DND-41 (cell line): ENCODE measurements around the gene CCDC192.

Experiments
- CTCF ChIP-seq: IDR thresholded peaks from 2 replicates; pipeline ENCODE4 v1.5.1; 2012; ENCODE audit warnings: borderline replicate concordance, low read length, moderate library complexity, mild to moderate bottlenecking; ENCODE audit not compliant: poor library complexity, severe bottlenecking; ENCODE audit errors: extremely low read depth
- EZH2 ChIP-seq: IDR thresholded peaks from 3 replicates; pipeline ENCODE4 v1.6.1; 2012; ENCODE audit warnings: borderline replicate concordance, low read depth, mild to moderate bottlenecking, moderate library complexity, low read length, inconsistent platforms; ENCODE audit not compliant: severe bottlenecking

- TF ChIP-seq CTCF (no peak), EZH2 (no peak)
These were observed 260.0 kb downstream of the CCDC192 start for GRCh38 chr5:127963233-127963632.
